SK-N-SH treated with all-trans-retinoic acid at 6 μM for 48 hours (cell line): ENCODE measurements around the gene TRIM31.

ENCODE experiments used
- ATAC-seq: fragments of 200-7000 bp; cut with Tn5 transposase; 3 replicates; pipeline ENCODE4 v1.9.1; 2020; ENCODE audit warnings: mild to moderate bottlenecking, moderate library complexity
- ARNTL ChIP-seq: fragments of 450-650 bp; formaldehyde crosslinking; IDR thresholded peaks from 2 replicates; pipeline ENCODE4 v1.5.0; 2020; ENCODE audit warnings: low read depth, mild to moderate bottlenecking, moderate library complexity, borderline replicate concordance
- CREB5 ChIP-seq: fragments of 250-450 bp; sonication (Bioruptor Pico); IDR thresholded peaks from 2 replicates; pipeline ENCODE4 v1.5.1; 2020; ENCODE audit warnings: low read depth, mild to moderate bottlenecking, moderate library complexity
- CSDC2 ChIP-seq: fragments of 250-450 bp; sonication (Bioruptor Pico); IDR thresholded peaks from 2 replicates; pipeline ENCODE4 v1.5.0; 2020; ENCODE audit warnings: mild to moderate bottlenecking, moderate library complexity
- CSRNP3 ChIP-seq: fragments of 250-450 bp; sonication (Bioruptor Pico); IDR thresholded peaks from 2 replicates; pipeline ENCODE4 v1.5.1; 2021; ENCODE audit warnings: mild to moderate bottlenecking, moderate library complexity
- ESRRG ChIP-seq: fragments of 250-450 bp; sonication (Bioruptor Pico); IDR thresholded peaks from 2 replicates; pipeline ENCODE4 v1.6.1; 2021; ENCODE audit warnings: mild to moderate bottlenecking
- GLIS3 ChIP-seq: fragments of 250-450 bp; sonication (Bioruptor Pico); IDR thresholded peaks from 2 replicates; pipeline ENCODE4 v1.5.0; 2020; ENCODE audit warnings: mild to moderate bottlenecking, moderate library complexity
- ISL1 ChIP-seq: fragments of 250-450 bp; sonication (Bioruptor Pico); IDR thresholded peaks from 2 replicates; pipeline ENCODE4 v2.1.2; 2022; ENCODE audit warnings: mild to moderate bottlenecking, moderate library complexity
- OSR1 ChIP-seq: fragments of 250-450 bp; sonication (Bioruptor Pico); IDR thresholded peaks from 2 replicates; pipeline ENCODE4 v1.8.0; 2022; ENCODE audit warnings: moderate library complexity, mild to moderate bottlenecking, inconsistent platforms
- PATZ1 ChIP-seq: fragments of 250-450 bp; sonication (Bioruptor Pico); IDR thresholded peaks from 2 replicates; pipeline ENCODE4 v1.8.0; 2020; ENCODE audit warnings: mild to moderate bottlenecking, moderate library complexity, borderline replicate concordance
- POU6F1 ChIP-seq: fragments of 250-450 bp; sonication (Bioruptor Pico); IDR thresholded peaks from 2 replicates; pipeline ENCODE4 v1.8.0; 2021; ENCODE audit warnings: low read depth, mild to moderate bottlenecking, moderate library complexity, borderline replicate concordance
- PPARA ChIP-seq: fragments of 250-450 bp; sonication (Bioruptor Pico); IDR thresholded peaks from 2 replicates; pipeline ENCODE4 v1.5.0; 2020; ENCODE audit warnings: mild to moderate bottlenecking, borderline replicate concordance
- RARB ChIP-seq: fragments of 250-450 bp; sonication (Bioruptor Pico); IDR thresholded peaks from 2 replicates; pipeline ENCODE4 v1.8.0; 2021; ENCODE audit warnings: mild to moderate bottlenecking, moderate library complexity
- SNAI2 ChIP-seq: fragments of 250-450 bp; sonication (Bioruptor Pico); IDR thresholded peaks from 2 replicates; pipeline ENCODE4 v1.5.0; 2020; ENCODE audit warnings: mild to moderate bottlenecking, moderate library complexity
- TCF4 ChIP-seq: fragments of 250-450 bp; sonication (Bioruptor Pico); IDR thresholded peaks from 2 replicates; pipeline ENCODE4 v1.8.0; 2021; ENCODE audit warnings: mild to moderate bottlenecking, moderate library complexity, borderline replicate concordance
- TOX ChIP-seq: fragments of 250-450 bp; sonication (Bioruptor Pico); IDR thresholded peaks from 2 replicates; pipeline ENCODE4 v1.8.0; 2021; ENCODE audit warnings: mild to moderate bottlenecking, moderate library complexity, borderline replicate concordance
- TSHZ2 ChIP-seq: fragments of 250-450 bp; sonication (Bioruptor Pico); IDR thresholded peaks from 2 replicates; pipeline ENCODE4 v1.5.0; 2020; ENCODE audit warnings: mild to moderate bottlenecking, moderate library complexity
- ZC3H10 ChIP-seq: fragments of 250-450 bp; sonication (Bioruptor Pico); IDR thresholded peaks from 2 replicates; pipeline ENCODE4 v1.5.1; 2021; ENCODE audit warnings: mild to moderate bottlenecking, moderate library complexity
- ZFP3 ChIP-seq: fragments of 250-450 bp; sonication (Bioruptor Pico); IDR thresholded peaks from 2 replicates; pipeline ENCODE4 v1.5.0; 2020; ENCODE audit warnings: mild to moderate bottlenecking, moderate library complexity
- ZFP30 ChIP-seq: fragments of 450-650 bp; formaldehyde crosslinking; IDR thresholded peaks from 2 replicates; pipeline ENCODE4 v1.5.0; 2022; ENCODE audit warnings: mild to moderate bottlenecking, moderate library complexity
- ZNF565 ChIP-seq: fragments of 450-650 bp; formaldehyde crosslinking; conservative IDR thresholded peaks from 2 replicates; pipeline ENCODE4 v1.5.0; 2020; ENCODE audit warnings: low read depth, mild to moderate bottlenecking, moderate library complexity
- ZNF70 ChIP-seq: fragments of 450-650 bp; formaldehyde crosslinking; IDR thresholded peaks from 2 replicates; pipeline ENCODE4 v1.5.0; 2020; ENCODE audit warnings: mild to moderate bottlenecking, moderate library complexity
- ZNF8 ChIP-seq: fragments of 450-650 bp; formaldehyde crosslinking; IDR thresholded peaks from 2 replicates; pipeline ENCODE4 v1.5.0; 2020; ENCODE audit warnings: mild to moderate bottlenecking, moderate library complexity

TRIM31 gene

GRCh38 chr6:30116724-30117123 lies 3.8 kb upstream of the TRIM31 start:
- ATAC-seq = peak; percentile 57; the same call in 2 of the 3 replicates
- TF ChIP-seq CSDC2 (CRISPR knock-in tag) = no peak
- no peak for TF ChIP-seq GLIS3
- no peak for TF ChIP-seq ZC3H10 (CRISPR knock-in tag)
- no peak for TF ChIP-seq PATZ1
- no peak for TF ChIP-seq CREB5
- TF ChIP-seq TOX (CRISPR knock-in tag) = no peak
- TF ChIP-seq SNAI2 (CRISPR knock-in tag) = no peak
- no peak for TF ChIP-seq ZFP30 (CRISPR knock-in tag)
- TF ChIP-seq ZNF565 (CRISPR knock-in tag) = no peak
- TF ChIP-seq, all 23 proteins: peak for 0

- TF ChIP-seq ISL1 = no peak
- TF ChIP-seq GLIS3 = no peak
- TF ChIP-seq ZNF8 (CRISPR knock-in tag) = no peak
- no peak for TF ChIP-seq ZNF70 (CRISPR knock-in tag)
- no peak for TF ChIP-seq CREB5
- no peak for TF ChIP-seq RARB (CRISPR knock-in tag)
- TF ChIP-seq PPARA (CRISPR knock-in tag) = no peak
- TF ChIP-seq SNAI2 (CRISPR knock-in tag) = no peak
- no peak for TF ChIP-seq ZC3H10 (CRISPR knock-in tag)
- no peak for TF ChIP-seq OSR1 (CRISPR knock-in tag)
- TF ChIP-seq ZFP3 = no peak
- TF ChIP-seq CSRNP3 (CRISPR knock-in tag) = no peak
- no peak for TF ChIP-seq ZNF565 (CRISPR knock-in tag)
- TF ChIP-seq POU6F1 (CRISPR knock-in tag) = no peak
- no peak for TF ChIP-seq ARNTL (CRISPR knock-in tag)
- TF ChIP-seq ESRRG (CRISPR knock-in tag) = no peak
Observed at GRCh38 chr6:30113841-30114240, 951 bp upstream of the TRIM31 start.

GRCh38 chr6:30112402-30112994 lies 392 bp downstream of the TRIM31 start:
- ATAC-seq = no peak
- TF ChIP-seq CREB5 (no peak), ZC3H10 (CRISPR knock-in tag) (no peak), ESRRG (CRISPR knock-in tag) (no peak), TCF4 (no peak), ISL1 (no peak), TOX (CRISPR knock-in tag) (no peak), TSHZ2 (CRISPR knock-in tag) (no peak), ZNF565 (CRISPR knock-in tag) (no peak), PATZ1 (no peak), POU6F1 (CRISPR knock-in tag) (no peak)

More at GRCh38 chr6:30113841-30114240, 951 bp upstream of the TRIM31 start:
- no peak for ATAC-seq
